Measurements from ENCODE around the gene RTP2. TPM values are rescaled to one million over a fixed set of nuclear protein-coding genes. Genes with fewer than 3 reads are reported as not detected.

The RTP2 gene
- total and polyA plus RNA-seq, 2 donors (not counting 1 experiment from before 2014, with no cell fraction given), result not detected

GRCh38 chr3:187736418-187736871 lies 34.1 kb upstream of the RTP2 start:
- Mint-ChIP-seq H3K27ac (no peak overlapping the region), H3K9me3 (ENCODE audit: insufficient read depth) (no peaks in the 10 kb centered on the region), H3K4me1 (peaks cover 46% of the 10 kb centered on the region), H3K4me3 (peak overlapping the region; percentile 97), H3K27me3 (no peaks in the 10 kb centered on the region)
- POLR2A ChIA-PET, result interaction anchor here (0.6 kb wide), 1 partner anchor 13 kb away, joined by 4 read pairs; no protein-coding TSS in a partner anchor
- Histone ChIP-seq H2AFZ (ENCODE audit: insufficient read depth, low read depth, low read length, poor library complexity, severe bottlenecking) (no peak overlapping the region), H4K20me1 (ENCODE audit: control insufficient read depth, insufficient read depth, low read length, poor library complexity, severe bottlenecking) (peaks cover 33% of the 10 kb centered on the region), H3K9me3 (ENCODE audit: control extremely low read depth in 1 of 3, control insufficient read depth in 2 of 3, insufficient read depth in 1 of 3, low read length in 2 of 3) (no peaks in the 10 kb centered on the region), H3K27ac (ENCODE audit: low read length in 2 of 2) (no peak overlapping the region), H3K4me3 (ENCODE audit: control extremely low read depth in 1 of 5, extremely low read depth in 1 of 5, insufficient read depth in 1 of 5, low read depth in 2 of 5, low read length in 4 of 5) (no peak overlapping the region), H3K9ac (ENCODE audit: low read length) (no peak overlapping the region), H3K36me3 (replicated peaks in 1 of 2; ENCODE audit: control extremely low read depth in 1 of 2, control insufficient read depth in 1 of 2, extremely low read depth in 1 of 2, insufficient read depth in 2 of 2, low read length in 1 of 2) (peaks cover 0 to 25% of the 10 kb centered on the region in 2 experiments), H3K4me1 (ENCODE audit: control insufficient read depth in 2 of 2, insufficient read depth in 2 of 2, low read length in 2 of 2) (peaks cover 20 to 40% of the 10 kb centered on the region in 2 donors), H3K4me2 (replicated peaks; ENCODE audit: low read depth, low read length, poor library complexity, severe bottlenecking) (peak overlapping the region; percentile 98), H3K79me2 (ENCODE audit: control insufficient read depth, insufficient read depth, low read length) (peaks cover 53% of the 10 kb centered on the region), H3K27me3 (replicated peaks in 1 of 4; ENCODE audit: control extremely low read depth in 1 of 4, control insufficient read depth in 3 of 4, insufficient read depth in 4 of 4, low read length in 3 of 4) (no peaks in the 10 kb centered on the region)
- 73% methylated on average over 3 of the region's 8 CpGs for WGBS (ENCODE audit: insufficient coverage)
- DNase-seq (peak; percentile 23), ATAC-seq (ENCODE audit: low read depth) (no peak)
- intact Hi-C loops (cut with micrococcal nuclease), result no loop called here
- no peak for TF ChIP-seq CTCF (IDR thresholded peaks at IDR 0.05)
- TF ChIP-seq EZH2 (IDR thresholded peaks at IDR 0.05; ENCODE audit: borderline replicate concordance, insufficient read depth, low read depth, low read length, poor library complexity, severe bottlenecking), result no peak
- CTCF ChIA-PET, result interaction anchor here (0.6 to 9.7 kb wide), 8 partner anchors 11 to 1412 kb away, joined by 3 to 1008 read pairs (median 33); no protein-coding TSS in a partner anchor

GRCh38 chr3:187735837-187736236 lies 33.5 kb upstream of the RTP2 start:
- ChIA-PET POLR2A (no interaction called here), CTCF (interaction anchor here (1.3 to 9.7 kb wide), 3 partner anchors 9 to 1222 kb away, joined by 4 to 1008 read pairs (median 5); no protein-coding TSS in a partner anchor)
- DNase-seq (no peak), ATAC-seq (ENCODE audit: low read depth) (no peak)
- Histone ChIP-seq H3K27ac (ENCODE audit: low read length in 2 of 2) (no peak overlapping the region), H3K9ac (ENCODE audit: low read length) (no peak overlapping the region), H3K79me2 (ENCODE audit: control insufficient read depth, insufficient read depth, low read length) (peaks cover 47% of the 10 kb centered on the region), H3K9me3 (ENCODE audit: control extremely low read depth in 1 of 3, control insufficient read depth in 2 of 3, insufficient read depth in 1 of 3, low read length in 2 of 3) (no peaks in the 10 kb centered on the region), H3K27me3 (replicated peaks in 1 of 4; ENCODE audit: control extremely low read depth in 1 of 4, control insufficient read depth in 3 of 4, insufficient read depth in 4 of 4, low read length in 3 of 4) (no peaks in the 10 kb centered on the region), H3K4me2 (replicated peaks; ENCODE audit: low read depth, low read length, poor library complexity, severe bottlenecking) (no peak overlapping the region), H2AFZ (ENCODE audit: insufficient read depth, low read depth, low read length, poor library complexity, severe bottlenecking) (no peak overlapping the region), H3K36me3 (replicated peaks in 1 of 2; ENCODE audit: control extremely low read depth in 1 of 2, control insufficient read depth in 1 of 2, extremely low read depth in 1 of 2, insufficient read depth in 2 of 2, low read length in 1 of 2) (peaks cover under 1 to 31% of the 10 kb centered on the region in 2 experiments), H4K20me1 (ENCODE audit: control insufficient read depth, insufficient read depth, low read length, poor library complexity, severe bottlenecking) (peaks cover 33% of the 10 kb centered on the region), H3K4me3 (ENCODE audit: control extremely low read depth in 1 of 5, extremely low read depth in 1 of 5, insufficient read depth in 1 of 5, low read depth in 2 of 5, low read length in 4 of 5) (no peak overlapping the region), H3K4me1 (ENCODE audit: control insufficient read depth in 2 of 2, insufficient read depth in 2 of 2, low read length in 2 of 2) (peaks cover 20 to 40% of the 10 kb centered on the region in 2 donors)
- intact Hi-C loops (cut with micrococcal nuclease), result no loop called here
- Mint-ChIP-seq H3K27me3 (no peaks in the 10 kb centered on the region), H3K4me3 (no peak overlapping the region), H3K9me3 (ENCODE audit: insufficient read depth) (no peaks in the 10 kb centered on the region), H3K4me1 (peaks cover 40% of the 10 kb centered on the region), H3K27ac (no peak overlapping the region)
- no peak for TF ChIP-seq CTCF (IDR thresholded peaks at IDR 0.05)
- TF ChIP-seq EZH2 (IDR thresholded peaks at IDR 0.05; ENCODE audit: borderline replicate concordance, insufficient read depth, low read depth, low read length, poor library complexity, severe bottlenecking), result no peak
- WGBS (ENCODE audit: insufficient coverage), result 83% methylated on average over 1 of the region's 3 CpGs

All from B cell (primary cell).